OCI-M2 (cell line): Measurements from ENCODE around the gene C14orf93.
"Not testable (repeated sequence)": the region's sequence is repeated elsewhere in the genome, so short reads cannot be mapped to it uniquely, and the experiment has no call there.

Source experiments
- DNase-seq: peaks from one replicate; lab custom pipeline; 2025; ENCODE audit not compliant: unreplicated experiment; lab: John Stamatoyannopoulos, UW

Gene C14orf93

DNA sequence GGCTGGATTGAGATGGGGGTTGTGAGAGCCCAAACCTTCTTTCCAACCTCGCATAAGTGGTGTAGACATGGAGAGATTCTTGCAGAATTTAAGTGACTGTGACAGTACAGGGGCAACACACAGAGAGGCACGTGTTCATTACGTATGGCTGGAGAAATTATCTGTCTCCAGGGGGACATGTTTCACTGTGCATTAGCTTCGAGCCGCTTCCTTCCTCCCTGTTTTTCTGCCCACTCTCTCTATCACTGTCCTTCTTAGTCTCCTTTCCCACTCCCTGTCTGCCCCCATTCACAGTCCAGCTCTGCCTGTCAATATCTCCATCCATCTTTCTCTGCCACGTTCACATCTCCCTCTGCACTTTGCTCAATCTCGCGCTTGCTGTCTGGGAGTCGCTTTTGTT, 11.5 kb upstream of the C14orf93 start:
- DNase-seq: no peak

DNA sequence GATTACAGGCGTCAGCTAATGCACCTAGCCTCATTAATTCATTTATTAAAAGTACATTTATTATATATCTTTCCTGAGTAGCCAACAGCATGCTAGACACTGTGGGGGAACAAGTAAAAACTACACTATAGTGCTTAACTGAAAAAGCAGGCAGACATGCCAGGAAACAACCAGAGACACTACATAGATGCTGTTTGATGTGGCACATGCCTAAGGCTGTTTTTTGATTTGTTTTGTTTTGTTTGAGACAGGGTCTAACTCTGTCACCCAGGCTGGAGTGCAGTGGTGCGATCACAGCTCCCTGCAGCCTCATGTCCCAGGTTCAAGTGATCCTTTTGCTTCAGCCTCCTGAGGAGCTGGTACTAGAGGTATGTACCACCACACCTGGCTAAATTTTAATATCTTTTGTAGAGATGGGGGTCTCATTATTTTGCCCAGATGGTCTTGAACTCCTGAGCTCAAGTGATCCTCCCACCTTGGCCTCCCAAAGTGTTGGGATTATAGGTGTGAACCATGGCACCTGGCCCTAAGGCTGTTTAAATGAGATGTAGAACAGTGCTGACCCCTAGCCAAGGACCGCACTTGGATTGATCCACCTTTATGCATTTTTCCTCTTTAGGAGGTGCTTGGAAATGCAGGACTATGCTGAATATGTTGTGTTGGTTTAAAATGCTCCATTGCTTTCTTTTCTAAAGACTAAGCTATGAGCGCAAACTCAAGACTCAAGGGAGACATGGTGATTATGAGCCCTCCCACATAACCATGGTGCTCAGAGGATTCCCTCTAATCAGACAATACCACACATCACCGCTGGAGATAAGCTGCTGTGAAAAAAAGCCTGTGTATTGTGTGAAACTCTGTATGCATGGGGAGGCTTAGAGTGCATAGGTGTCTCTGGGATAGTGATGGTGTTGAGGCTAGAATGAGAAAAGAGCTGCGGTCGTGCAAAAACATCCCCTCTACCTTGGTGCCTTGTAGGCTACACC, 10.5 kb upstream of the C14orf93 start:
- DNase-seq: no peak

DNA sequence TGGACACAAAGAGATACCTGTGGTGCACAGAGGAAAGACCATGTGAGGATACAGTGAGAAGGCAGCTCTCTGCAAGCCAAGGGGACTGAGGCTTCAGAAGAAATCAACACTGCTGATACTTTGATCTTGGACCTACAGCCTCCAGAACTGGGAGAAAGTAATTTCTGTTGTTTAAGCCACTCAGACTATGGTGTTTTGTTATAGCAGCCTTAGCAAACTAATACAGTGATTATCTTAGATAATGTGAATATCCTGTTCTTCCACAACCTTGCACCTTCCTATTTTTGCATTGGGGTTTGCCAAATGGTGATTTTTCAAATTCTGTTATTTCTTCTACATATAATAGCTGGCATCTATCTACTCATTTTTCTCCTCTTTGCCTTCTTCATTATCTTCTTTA, 8.2 kb upstream of the C14orf93 start:
- no peak for DNase-seq

DNA sequence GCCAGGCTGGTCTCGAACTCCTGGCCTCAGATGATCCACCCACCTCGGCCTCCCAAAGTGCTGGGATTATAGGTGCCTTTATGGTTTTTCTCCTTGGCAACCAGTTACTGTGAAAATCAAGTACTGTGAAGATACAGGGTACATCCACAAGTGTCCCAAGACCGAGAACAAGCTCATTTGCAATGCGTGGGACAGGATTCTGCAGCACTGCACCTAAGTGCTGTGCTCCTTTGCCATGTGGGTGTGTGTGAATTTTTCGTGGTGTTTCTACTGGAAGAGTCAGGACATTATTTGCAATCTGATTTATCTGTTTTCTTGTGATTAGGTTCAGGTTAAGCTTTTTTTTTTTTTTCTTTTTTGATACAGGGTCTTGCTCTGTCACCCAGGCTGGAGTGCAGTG, 7.1 kb upstream of the C14orf93 start:
- DNase-seq: no peak

DNA sequence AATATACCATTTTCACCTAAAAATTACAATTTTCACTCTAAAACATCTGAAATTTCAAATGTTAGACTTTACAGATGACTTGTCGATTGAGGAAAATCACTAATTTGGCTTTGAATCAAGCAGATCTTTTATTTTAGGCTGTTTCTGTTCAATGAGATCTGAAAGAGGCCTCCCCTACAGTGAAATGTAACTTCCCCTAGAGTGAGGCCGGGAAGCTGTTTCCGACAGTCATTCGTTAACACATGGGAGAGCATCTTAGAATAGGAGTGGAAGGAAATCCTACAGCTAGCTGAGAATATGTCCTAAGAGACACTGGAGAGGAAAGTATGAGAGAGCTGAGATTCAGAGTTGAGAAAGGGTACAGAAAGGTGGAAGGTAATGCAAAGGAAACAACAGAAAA, 5.7 kb upstream of the C14orf93 start:
- no peak for DNase-seq

DNA sequence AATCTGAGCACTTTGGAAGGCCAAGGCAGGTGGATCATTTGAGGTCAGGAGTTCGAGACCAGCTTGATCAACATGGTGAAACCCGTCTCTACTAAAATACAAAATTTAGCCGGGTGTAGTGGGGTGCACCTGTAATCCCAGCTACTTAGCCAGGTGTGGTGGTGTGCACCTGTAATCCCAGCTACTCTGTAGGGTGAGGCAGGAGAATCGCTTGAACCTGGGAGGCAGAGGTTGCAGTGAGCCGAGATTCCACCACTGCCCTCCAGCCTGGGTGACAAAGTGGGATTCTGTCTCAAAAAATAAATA, 3.8 kb upstream of the C14orf93 start:
- DNase-seq: not testable (repeated sequence)

DNA sequence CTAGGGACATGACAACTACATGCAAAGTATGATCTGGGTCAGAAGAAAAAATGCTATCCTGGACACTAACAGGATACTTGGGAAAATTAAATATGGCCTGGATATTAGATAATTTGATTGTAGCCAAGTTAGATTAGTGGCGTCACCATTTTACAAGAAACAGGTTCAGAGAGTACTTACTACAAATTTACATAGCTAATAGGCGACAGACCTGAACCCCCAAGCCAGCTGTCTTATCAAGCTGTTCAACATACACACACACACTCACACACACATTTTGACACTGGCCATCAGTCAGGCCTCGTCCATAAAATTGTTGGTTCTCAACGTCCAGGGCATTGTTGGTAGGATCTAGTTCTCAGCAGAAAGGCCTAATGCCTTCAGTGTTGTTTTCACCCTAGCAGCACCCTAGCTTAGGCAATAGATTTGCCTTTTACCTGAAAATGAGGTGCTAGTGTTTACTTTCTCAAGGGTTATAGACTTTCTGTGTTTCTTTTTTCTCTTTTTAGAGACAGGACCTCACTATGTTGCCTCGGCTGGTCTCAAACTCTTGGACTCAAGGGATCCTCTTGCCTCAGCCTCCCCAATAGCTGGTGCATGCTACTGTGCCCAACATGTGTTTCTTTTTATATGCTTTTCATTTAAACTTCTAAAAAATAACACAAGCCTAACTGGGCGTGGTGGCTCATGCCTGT, 3.3 kb upstream of the C14orf93 start:
- no peak for DNase-seq

DNA sequence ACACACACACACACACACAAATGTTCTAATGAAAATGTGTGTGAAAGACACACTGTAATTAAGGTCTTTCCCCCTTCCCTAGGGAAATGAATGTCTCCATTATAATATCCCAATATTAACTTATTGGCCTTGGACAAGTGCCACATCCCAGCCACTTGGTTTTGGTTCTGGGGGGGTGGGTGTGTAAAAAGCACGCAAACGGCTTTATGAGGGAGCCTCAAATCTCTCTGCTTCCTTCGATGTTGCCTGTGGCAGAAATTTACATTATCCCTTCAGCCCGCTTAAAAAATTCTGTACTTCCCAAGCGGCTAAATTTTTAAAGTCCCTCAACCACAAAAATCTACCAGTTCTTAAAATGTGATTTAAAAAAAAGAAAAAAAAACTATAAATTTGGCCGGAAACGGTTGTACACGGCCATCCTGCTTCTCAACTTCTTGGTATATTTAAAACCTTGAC, 432 bp downstream of the C14orf93 start:
- no peak for DNase-seq

DNA sequence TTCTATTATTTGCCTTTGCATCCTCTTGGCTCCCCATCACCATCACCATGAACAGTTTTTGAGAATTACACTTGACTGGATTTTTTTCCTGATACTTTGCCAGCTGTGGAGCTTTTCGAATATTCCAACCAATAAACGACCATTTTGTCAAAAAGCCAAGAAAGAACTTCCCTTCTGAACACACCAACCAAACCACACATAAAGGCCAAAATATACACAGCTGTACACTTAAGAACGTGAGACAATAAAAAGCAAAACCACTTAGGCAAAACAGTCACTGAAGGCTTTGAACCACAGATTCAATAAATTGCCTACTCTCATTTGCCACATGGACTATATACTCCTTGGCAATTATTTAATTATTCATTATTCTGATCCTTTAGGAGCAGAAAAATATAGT, 1.1 kb downstream of the C14orf93 start:
- no peak for DNase-seq

DNA sequence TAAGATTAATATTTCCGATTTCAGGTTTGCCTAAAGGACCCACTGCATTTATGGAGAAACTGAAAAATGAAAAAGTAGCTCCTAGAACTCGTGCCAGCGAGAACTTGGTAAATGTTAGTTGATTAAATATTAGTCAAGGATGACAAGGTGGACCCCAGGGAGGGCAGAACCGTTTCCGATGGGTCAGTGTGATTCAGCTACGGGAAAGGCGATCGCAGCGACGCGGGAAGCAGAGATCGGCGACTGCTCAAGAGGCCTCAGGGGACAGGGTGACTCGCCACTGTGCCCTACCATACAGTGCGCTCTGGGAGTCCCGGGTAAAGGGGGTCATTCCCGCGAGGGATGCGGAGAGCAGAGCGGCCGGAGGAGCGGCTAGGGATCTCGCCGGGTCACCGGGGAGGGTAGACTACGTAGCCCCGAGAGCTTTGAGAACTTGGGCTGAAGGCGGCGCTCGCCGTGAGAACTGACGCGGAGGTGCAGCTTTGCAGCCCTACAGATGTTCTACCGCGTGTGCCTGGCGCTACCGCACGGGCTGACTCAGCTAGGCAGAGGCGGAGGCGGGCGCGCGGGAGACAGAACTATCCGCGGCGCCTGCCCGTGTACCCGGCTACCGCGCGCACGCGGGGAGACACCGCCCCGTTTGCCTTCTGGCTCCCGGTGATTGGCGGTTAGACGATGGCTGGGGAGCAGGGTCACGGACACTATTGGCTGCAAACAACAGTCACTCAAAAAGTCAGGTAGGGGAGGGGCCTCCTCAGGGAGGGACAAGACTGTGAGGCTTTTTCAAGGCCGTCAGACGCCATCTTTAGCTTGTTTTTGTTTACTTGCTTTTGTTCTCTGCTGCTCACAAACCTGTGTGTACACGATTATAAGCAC, 3.2 kb downstream of the C14orf93 start:
- peak; percentile 81 for DNase-seq

DNA sequence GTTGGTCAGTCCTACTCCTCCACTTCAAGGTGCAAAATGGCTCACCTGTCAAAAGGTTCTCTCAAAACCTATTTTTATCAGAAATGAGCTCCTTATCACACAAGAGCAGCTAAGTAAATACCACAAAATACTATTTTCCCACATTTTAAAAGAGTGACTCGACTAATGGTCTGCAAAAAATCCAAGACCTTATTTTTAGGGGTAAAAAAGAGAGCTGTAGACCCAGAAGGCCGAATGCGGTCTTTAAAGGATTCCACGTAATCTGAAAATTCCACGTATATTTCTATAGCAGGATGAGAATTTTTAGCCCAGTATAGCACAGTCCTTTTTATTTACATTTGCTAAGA, 3.8 kb downstream of the C14orf93 start:
- DNase-seq: no peak

DNA sequence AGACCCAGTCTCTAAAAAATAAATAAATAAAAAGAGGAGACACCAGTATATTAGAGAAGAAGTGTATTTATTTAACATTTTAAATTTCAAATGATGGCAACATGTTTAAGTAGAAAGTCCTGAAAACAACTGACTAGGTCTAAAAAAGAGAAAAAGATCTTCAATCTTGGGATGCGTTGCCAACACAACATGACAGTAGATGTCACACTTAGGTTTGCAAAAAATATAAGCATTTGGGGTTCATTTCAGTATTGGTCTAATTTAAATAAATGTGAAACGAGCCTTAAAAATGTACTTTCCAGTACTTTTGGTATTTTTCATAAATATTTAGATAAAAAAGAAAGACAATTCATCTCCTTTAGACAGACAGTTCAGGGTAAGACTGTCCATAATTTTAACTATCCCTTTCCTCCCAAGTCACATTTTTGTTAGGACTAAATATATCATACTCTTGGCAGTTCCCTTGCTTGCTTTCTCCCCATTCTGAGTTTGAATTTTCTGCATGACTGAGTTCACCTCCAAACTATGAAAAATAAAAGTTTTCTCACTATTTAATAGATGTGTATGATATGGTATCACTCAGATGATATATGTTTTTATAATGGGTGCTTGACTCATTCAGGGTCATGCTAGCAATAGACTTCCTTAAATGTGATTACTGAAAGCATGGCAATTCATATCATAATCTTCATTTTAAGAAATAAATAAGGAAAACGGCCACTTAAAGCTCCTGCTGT, 4.3 kb downstream of the C14orf93 start:
- no peak for DNase-seq

DNA sequence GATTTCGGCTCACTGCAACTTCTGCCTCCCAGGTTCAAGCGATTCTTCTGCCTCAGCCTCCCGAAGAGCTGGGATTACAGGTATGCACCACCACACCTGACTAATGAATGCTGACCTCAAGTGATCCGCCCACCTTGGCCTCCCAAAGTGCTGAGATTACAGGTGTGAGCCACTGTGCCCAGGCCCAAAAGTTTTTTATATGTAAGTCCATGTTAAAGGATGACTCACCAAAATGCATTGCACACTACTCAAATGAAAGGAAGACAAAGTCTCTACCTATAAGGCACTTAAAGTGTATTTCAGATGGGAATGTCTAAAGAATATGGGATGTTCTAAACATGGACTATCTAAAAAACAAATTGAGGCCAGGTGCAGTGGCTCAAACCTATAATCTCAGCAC, 5.7 kb downstream of the C14orf93 start:
- not testable (repeated sequence) for DNase-seq

DNA sequence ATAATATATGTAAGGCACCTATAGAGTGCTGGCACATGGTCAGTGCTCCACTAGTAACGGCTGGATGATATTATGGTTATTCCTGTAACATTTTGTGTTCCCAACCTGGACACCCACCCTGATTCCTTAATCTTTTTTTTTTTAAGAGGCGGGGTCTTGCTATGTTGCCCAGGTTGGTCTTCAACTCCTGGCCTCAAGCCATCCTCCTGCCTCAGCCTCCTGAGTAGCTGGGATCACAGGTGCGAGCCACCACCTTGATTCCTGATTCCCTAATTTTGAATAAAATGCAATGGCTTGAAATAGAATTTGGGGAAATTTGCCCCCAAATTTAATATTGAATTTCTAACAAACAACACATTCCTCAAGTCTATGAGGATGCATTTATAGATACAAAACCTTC, 7.4 kb downstream of the C14orf93 start:
- no peak for DNase-seq

DNA sequence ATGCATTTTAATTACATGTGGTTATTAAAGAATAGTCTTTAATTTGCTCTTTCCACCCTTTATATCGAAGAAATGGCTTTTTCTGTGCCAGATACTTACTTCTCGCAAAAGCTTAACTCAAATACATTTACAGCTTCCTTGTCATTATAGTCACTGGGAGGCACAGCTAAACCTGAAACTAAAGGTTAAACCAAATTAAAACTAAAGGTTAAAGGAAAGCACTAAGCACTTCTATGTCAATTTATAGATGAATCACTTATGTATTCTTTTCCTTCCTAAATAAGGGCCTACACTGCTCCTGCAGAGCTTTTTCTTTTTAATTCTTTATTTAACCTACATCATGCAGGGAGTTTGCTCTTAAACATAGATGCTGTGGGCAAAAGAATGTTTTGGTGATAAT, 9.1 kb downstream of the C14orf93 start:
- no peak for DNase-seq

DNA sequence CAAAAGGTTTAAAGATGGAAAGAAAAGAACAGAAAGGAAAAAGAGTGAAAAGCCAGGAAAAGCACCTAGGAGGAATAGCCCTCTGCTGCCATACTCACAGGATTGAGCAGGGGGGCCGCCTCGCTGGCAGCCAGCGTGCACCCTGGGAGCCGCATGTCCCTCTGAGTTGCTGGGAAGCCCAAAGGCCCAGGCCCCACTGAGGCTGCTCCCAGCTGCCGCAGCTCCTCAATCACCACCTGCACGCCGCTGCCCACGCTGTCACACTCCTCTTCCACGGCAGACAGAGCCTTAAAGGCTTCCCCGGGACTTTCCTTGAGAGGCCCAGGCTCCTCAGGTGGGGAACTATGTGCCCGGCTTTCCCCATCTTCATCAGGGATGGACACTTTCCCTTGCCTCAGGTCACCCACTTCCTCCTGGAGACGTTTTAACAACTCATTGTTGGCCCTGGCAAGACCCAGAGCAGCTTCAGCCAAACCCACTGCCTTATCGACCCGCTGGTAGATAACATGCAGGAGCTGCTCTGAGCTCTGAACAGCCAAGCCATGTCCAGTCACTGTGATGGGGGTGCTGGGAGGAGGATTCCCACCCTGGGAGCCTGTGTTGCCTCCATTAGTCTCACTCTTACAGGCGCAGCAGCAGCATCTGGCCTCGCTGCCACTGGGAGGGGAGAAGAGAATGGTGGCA, 11.5 kb downstream of the C14orf93 start:
- DNase-seq: no peak

DNA sequence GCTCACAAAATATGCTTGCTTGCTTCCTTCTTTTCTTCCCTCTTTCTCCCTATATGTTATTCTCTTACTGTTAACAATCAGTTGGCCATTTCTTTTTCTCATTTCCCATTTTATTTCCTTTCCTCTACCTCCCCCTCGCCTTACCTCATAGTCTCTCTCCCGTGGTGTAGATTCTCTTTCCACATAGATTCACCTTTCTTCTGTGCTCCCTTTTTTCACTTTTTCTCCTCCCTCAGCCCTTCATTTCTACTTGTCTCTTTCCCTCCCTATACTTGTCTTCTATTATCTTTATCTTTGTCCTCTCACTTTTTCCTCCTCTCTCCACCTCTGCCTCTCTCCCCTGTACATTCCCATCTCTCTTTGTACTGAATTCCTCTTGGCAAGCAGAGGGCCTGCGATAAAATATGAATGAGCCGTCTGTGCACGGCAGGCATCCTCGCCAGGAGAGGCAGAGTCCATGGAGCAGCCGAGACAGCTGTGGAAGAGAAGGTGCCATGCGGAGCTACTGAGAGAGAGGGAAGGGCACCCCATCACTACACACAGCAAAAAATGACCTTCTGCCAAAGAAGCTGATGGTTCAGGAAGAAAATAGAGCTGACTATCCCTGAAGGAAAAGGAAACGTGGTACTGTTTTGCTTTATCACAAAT, 12.1 kb downstream of the C14orf93 start:
- DNase-seq: no peak

DNA sequence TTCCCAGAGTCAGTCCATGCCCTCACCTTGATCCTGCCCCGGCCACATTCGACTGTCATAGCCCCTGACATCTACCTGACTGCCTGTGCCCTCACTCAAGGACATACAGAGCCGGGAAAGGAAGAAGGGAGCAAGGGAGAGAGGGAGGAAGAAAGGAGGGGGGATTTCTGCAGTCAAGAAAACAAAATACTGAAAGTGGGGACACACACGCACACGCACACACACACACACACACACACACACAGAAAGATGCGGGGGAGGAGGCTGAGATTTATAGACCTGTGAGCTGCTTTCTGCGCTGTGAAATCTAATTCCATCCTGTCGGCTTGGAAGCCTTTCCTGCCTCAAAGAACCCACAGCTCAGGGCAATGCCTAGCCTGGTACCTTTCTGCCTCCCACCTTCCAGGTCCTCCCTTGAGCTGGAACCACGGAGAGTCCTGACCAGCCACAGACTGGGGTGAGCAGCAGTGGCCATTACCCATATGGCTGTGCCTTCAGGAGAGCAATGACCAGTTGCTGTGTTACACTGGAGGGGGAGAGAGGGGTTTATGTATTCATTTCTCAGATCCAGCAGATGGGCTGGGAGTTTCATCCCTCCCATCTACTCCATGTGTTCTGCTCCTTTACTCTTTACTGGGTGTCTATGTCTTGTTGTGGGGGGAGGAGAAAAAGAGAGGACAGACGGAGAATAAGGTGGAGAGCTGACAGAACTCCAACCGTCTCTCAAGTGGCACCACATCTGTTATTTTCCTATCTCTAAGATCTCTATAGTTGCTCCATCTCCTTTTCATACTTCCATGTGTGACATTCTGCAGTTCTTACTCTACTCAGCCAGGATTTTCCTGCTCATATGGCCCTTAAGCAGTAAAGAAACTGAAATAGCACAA, 12.9 kb downstream of the C14orf93 start:
- DNase-seq: no peak
